Gastrocnemius medialis (tissue), 4 donors: ENCODE measurements around the gene CENPT.

ENCODE experiments used
- CTCF ChIP-seq, 5 experiments: fragments of 450-650 bp in 3 of 5; fragments of 200-600 bp in 2 of 5; sonication (generic) in 2 of 5; IDR thresholded peaks in 4 of 5; conservative IDR thresholded peaks in 1 of 5; 1 replicate in 4 of 5; 2 replicates in 1 of 5; pipeline ENCODE4 v1.5.1; 2016 to 2019; ENCODE audit warnings: antibody characterized with exemption in 5 of 5, mild to moderate bottlenecking in 3 of 5, moderate library complexity in 3 of 5
- POLR2A ChIP-seq, 2 donors: fragments of 450-650 bp; IDR thresholded peaks; one replicate each; pipeline ENCODE4 v1.6.1; 2017; ENCODE audit warnings: antibody characterized with exemption in 2 of 2, mild to moderate bottlenecking in 2 of 2, moderate library complexity in 2 of 2

DNA sequence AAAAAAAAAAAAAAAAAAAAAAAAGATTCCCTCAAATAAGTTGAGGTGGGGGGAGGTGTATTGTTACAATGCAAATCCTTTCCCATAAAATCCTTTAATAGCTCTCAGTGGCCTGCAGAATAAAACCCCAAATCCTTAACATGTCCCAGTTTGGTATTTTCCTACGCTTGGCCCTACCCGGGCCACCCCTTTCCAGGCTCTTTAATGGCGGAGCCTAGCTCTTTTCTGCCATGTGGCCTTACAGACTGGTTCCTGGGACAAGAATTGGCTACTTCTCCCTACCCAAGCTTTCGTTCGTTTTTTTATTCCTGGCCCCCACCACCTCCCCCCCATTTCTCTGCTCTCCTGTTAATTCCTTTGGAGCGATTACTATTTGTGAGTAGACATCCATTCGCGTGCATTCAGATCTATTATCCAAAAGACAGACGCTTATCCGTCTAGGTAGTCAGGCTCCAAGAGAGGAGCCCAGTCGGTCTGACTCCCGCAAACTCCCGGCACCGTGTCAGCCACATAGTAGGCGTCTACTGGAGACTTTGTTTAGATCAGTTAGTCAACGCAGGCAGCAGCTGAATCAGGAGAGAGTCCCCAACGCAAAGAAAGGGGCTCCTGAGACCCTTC, 6.2 kb downstream of the CENPT start:
- no peak for TF ChIP-seq CTCF (IDR thresholded peaks at IDR 0.05 in 4 of 5, conservative IDR thresholded peaks at IDR 0.05 in 1 of 5)
- no peak for TF ChIP-seq POLR2A (IDR thresholded peaks at IDR 0.05)
